AG09309 (cell line): ENCODE data around the gene BCAR3.

Experiments used
- DNase-seq: peaks from one replicate; pipeline ENCODE4 v3.0.0-alpha.2; 2010; ENCODE audit warnings: low read depth
- H3K4me3 ChIP-seq: 2 replicates; pipeline ENCODE4 v1.5.1; 2011; ENCODE audit warnings: mild to moderate bottlenecking, low read depth, low read length, moderate library complexity; ENCODE audit not compliant: control insufficient read depth
- TF ChIP-seq, protein P1 (sequence below): IDR thresholded peaks from 2 replicates; pipeline ENCODE4 v1.5.1; 2011; ENCODE audit warnings: mild to moderate bottlenecking, low read depth, low read length, inconsistent platforms; ENCODE audit not compliant: insufficient read depth, control insufficient read depth; ENCODE audit errors: missing control alignments

The BCAR3 gene

DNA sequence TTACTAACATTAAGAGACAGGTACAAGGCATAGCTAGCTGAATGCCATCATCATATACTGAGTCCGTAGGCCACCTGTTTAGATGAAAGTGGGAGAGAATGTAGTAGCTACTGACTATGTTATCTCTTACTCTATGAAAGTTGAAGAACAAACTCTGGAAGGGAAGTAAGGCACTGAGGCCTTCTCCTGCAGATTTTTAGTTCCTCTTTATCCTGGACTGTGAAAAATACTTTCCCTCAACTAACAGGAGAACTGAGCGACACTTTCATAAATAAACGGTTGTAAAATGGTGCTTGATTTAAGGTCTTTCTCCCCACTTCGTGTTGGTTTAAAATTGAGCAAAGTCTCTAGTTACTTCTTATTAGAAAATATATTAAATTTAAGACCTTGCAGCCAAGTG is 131.8 kb downstream of the BCAR3 start:
- DNase-seq, result no peak
- no peak overlapping the region for H3K4me3 ChIP-seq
- TF ChIP-seq, protein P1, sequence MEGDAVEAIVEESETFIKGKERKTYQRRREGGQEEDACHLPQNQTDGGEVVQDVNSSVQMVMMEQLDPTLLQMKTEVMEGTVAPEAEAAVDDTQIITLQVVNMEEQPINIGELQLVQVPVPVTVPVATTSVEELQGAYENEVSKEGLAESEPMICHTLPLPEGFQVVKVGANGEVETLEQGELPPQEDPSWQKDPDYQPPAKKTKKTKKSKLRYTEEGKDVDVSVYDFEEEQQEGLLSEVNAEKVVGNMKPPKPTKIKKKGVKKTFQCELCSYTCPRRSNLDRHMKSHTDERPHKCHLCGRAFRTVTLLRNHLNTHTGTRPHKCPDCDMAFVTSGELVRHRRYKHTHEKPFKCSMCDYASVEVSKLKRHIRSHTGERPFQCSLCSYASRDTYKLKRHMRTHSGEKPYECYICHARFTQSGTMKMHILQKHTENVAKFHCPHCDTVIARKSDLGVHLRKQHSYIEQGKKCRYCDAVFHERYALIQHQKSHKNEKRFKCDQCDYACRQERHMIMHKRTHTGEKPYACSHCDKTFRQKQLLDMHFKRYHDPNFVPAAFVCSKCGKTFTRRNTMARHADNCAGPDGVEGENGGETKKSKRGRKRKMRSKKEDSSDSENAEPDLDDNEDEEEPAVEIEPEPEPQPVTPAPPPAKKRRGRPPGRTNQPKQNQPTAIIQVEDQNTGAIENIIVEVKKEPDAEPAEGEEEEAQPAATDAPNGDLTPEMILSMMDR, result no peak

DNA sequence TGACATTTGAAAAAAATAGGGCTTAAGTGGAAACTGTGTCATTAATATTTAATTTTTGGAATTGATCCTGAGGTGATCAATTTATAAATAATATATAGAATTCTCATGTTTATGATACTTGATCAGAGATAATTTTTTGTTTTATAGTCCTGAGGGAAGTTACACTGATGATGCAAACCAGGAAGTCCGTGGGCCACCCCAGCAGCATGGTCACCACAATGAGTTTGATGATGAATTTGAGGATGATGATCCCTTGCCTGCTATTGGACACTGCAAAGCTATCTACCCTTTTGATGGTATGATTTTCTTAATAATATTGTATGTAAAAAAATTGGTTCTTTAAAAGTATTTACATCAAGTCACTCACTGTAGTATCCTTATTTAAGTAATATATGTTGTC is 132.5 kb downstream of the BCAR3 start:
- no peak overlapping the region for H3K4me3 ChIP-seq
- TF ChIP-seq, protein P1, result no peak
- no peak for DNase-seq

DNA sequence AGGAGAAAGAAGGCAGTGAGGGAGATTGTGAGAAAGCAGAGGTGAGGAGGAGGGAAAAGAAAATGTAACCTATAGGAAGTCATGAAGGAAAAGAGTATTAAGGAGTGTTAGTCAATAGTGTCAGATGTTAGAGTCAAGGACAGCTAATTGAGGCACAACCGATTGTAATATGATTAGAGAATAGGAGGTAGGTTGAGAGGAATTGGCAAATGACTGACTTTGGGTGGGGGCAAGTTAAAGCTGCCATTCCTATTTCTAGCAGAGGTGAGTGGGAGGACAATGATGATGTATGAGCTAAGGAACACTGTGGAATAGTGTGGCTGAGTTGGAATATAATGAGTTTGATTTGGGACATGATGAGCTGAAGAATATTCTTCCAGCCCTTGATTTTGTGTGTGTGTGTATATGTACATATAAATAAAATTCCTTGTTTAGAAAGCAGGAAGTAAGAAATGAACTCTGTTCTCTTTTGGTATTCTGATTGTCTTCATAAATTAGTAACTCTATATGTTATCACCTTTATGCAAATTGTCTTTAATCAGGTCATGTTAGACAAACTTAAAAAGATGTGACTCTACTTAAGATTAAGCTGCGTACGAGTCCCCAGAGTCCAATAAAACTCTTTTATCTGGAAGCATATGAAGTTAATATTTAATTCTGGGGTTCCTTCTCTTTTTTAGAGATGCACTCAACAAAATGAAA is 135.3 kb downstream of the BCAR3 start:
- no peak for DNase-seq
- H3K4me3 ChIP-seq, result no peak overlapping the region
- TF ChIP-seq, protein P1, result no peak

DNA sequence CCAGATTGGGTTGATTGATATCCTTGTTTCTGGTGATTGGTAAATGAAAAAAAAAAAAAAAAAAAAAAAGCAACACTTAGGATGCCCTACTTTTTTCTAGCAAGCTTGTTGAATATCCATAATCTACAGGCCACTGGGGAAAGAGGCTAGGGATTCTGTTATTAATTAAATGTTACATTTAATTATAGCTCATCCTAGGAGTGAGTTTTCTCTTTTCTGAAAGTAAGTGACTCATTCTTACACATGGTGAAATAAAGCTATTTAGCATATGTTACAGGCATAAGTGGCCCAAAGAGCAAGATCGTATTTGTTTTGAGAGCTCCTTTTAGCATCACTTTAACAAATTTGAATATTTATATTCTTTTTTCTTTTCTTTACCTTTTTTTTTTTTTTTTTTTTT is 139.2 kb downstream of the BCAR3 start:
- TF ChIP-seq, protein P1, result no peak
- no peak overlapping the region for H3K4me3 ChIP-seq
- DNase-seq, result no peak

DNA sequence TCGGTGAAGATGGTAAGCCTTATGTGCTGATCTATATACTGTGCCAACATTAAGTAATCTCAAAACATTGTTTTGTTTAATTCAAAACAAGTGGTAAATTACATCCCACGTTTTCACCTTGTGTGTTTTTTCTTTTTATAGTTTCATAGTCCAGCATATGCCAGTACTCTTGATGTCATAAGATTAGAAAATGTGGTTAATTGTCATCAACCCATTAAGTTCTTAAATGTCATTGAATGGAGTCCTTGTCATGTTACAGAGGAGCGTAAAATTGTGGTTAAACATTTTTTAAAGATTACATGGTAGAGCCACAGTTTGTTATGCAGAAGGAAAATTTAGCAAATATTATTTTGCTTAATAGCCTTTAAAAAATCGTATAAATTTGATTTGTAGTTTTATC is 140.6 kb downstream of the BCAR3 start:
- TF ChIP-seq, protein P1, result no peak
- no peak overlapping the region for H3K4me3 ChIP-seq

DNA sequence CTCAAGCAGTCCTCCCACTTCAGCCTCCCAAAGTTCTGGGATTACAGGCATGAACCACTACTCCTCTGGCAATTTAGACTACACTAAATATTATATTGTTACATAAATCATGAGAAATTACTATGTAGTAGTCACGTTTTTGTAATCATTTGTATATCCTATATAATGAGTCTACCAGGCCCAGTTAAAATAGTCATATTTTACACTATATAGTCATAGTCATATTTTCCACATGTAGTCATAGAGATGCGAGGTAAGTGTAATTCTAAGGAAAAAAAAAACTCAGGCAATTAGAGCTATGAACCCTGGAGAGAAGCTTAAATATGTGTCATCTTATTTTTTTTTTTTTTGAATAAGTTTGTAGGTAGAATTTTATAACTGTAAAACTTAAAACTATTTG is 143.7 kb downstream of the BCAR3 start:
- H3K4me3 ChIP-seq, result no peak overlapping the region
- TF ChIP-seq, protein P1, result no peak

More for the DNA sequence above, 140.6 kb downstream of the BCAR3 start:
- no peak for DNase-seq

More for the DNA sequence above, 143.7 kb downstream of the BCAR3 start:
- DNase-seq, result no peak
